HEK293 (cell line): Measurements from ENCODE around the gene CACNA1H.

ENCODE experiments used
- CTCF ChIA-PET: fragments of 350-600 bp; formaldehyde crosslinking; extraction: SDS; loops from one replicate; lab custom pipeline; 2021; ENCODE audit warnings: antibody characterized with exemption; lab: Yijun Ruan, JAX
- POLR2A ChIA-PET: fragments of 300-600 bp; formaldehyde crosslinking; extraction: SDS; loops from one replicate; lab custom pipeline; 2020; ENCODE audit warnings: antibody characterized with exemption, inconsistent platforms; lab: Yijun Ruan, JAX
- H3K27ac ChIP-seq: fragments of 200-500 bp; sonication (Bioruptor generic); 2 replicates; pipeline ENCODE4 v1.5.1; 2014; ENCODE audit warnings: low read depth, low read length, control low read depth, inconsistent platforms; ENCODE audit errors: extremely low read depth
- H3K36me3 ChIP-seq, 2 experiments: fragments of 200-500 bp in 1 of 2; sonication (Bioruptor generic) in 1 of 2; 1 replicate in 1 of 2; 2 replicates in 1 of 2; pipeline ENCODE4 v1.5.1; 2014 to 2017; ENCODE audit warnings: inconsistent platforms in 2 of 2, low read length in 2 of 2; ENCODE audit not compliant: control insufficient read depth in 2 of 2, insufficient read depth in 1 of 2
- H3K4me1 ChIP-seq: fragments of 200-500 bp; sonication (Bioruptor generic); 2 replicates; pipeline ENCODE4 v1.5.1; 2014; ENCODE audit warnings: mild to moderate bottlenecking, low read length, inconsistent platforms; ENCODE audit not compliant: control insufficient read depth, insufficient read depth
- H3K4me3 ChIP-seq: 2 replicates; pipeline ENCODE4 v1.5.1; 2011; ENCODE audit warnings: low read depth, mild to moderate bottlenecking, control low read depth, low read length, moderate library complexity
- H3K9me3 ChIP-seq: fragments of 200-500 bp; sonication (Bioruptor generic); 2 replicates; pipeline ENCODE4 v1.5.1; 2014; ENCODE audit warnings: low read depth, low read length, inconsistent platforms; ENCODE audit not compliant: control insufficient read depth, insufficient read depth
- ATF2 ChIP-seq: fragments of 450-650 bp; formaldehyde crosslinking; IDR thresholded peaks from 2 replicates; pipeline ENCODE4 v1.5.1; 2016; ENCODE audit warnings: missing biosample characterization, missing genetic modification characterization, low read depth
- BCL11B ChIP-seq: fragments of 450-650 bp; formaldehyde crosslinking; IDR thresholded peaks from 2 replicates; pipeline ENCODE4 v1.5.1; 2016; ENCODE audit warnings: low read depth, missing biosample characterization, missing genetic modification characterization
- KLF16 ChIP-seq: fragments of 450-650 bp; formaldehyde crosslinking; IDR thresholded peaks from 2 replicates; pipeline ENCODE4 v1.5.1; 2017; ENCODE audit warnings: missing biosample characterization, missing genetic modification characterization
- MEIS1 ChIP-seq: sonication (generic); formaldehyde crosslinking; IDR thresholded peaks from 2 replicates; pipeline ENCODE4 v1.8.1; 2022; ENCODE audit warnings: missing genetic modification reagents, mild to moderate bottlenecking, borderline replicate concordance
- PATZ1 ChIP-seq: fragments of 450-650 bp; formaldehyde crosslinking; IDR thresholded peaks from 2 replicates; pipeline ENCODE4 v1.5.1; 2016; ENCODE audit warnings: missing biosample characterization, missing genetic modification characterization
- PRDM10 ChIP-seq: fragments of 450-650 bp; formaldehyde crosslinking; IDR thresholded peaks from 2 replicates; pipeline ENCODE4 v1.5.1; 2016; ENCODE audit warnings: missing biosample characterization, missing genetic modification characterization
- TSHZ1 ChIP-seq: fragments of 450-650 bp; formaldehyde crosslinking; IDR thresholded peaks from 2 replicates; pipeline ENCODE4 v1.5.1; 2016; ENCODE audit warnings: missing biosample characterization, missing genetic modification characterization, borderline replicate concordance
- ZFHX2 ChIP-seq: fragments of 450-650 bp; formaldehyde crosslinking; conservative IDR thresholded peaks from 2 replicates; pipeline ENCODE4 v1.5.1; 2016; ENCODE audit warnings: missing biosample characterization, missing genetic modification characterization
- ZNF175 ChIP-seq: fragments of 450-650 bp; formaldehyde crosslinking; IDR thresholded peaks from 2 replicates; pipeline ENCODE4 v1.5.1; 2016; ENCODE audit warnings: missing biosample characterization, missing genetic modification characterization
- ZNF362 ChIP-seq: fragments of 450-650 bp; formaldehyde crosslinking; IDR thresholded peaks from 2 replicates; pipeline ENCODE4 v1.5.1; 2016; ENCODE audit warnings: missing biosample characterization, missing genetic modification characterization
- ZNF654 ChIP-seq: fragments of 450-650 bp; formaldehyde crosslinking; IDR thresholded peaks from 2 replicates; pipeline ENCODE4 v1.5.1; 2016; ENCODE audit warnings: low read depth, missing biosample characterization, missing genetic modification characterization
- ZNF660 ChIP-seq: fragments of 450-650 bp; IDR thresholded peaks from 2 replicates; pipeline ENCODE4 v1.5.1; 2018; ENCODE audit warnings: missing biosample characterization, mild to moderate bottlenecking, missing genetic modification characterization

The CACNA1H gene

GRCh38 chr16:1153480-1154160, 714 bp downstream of the CACNA1H start (continued):
- no peak for TF ChIP-seq TSHZ1
- no peak for TF ChIP-seq ZNF654 (tag by site-specific recombination)
- no peak for TF ChIP-seq KLF16 (tag by site-specific recombination)
- no peak for TF ChIP-seq ZNF362

- ChIA-PET CTCF (interaction anchor here (0.6 kb wide), 1 partner anchor 778 kb away, joined by 3 read pairs; no protein-coding TSS in a partner anchor), POLR2A (no interaction called here)
- H3K36me3 ChIP-seq, result no peaks in the 10 kb centered on the region
- H3K4me1 ChIP-seq, result no peaks in the 10 kb centered on the region
- H3K9me3 ChIP-seq, result no peaks in the 10 kb centered on the region
- TF ChIP-seq PATZ1 (0 out of 2 replicates have a peak, but pooled peaks have one; percentile 21), ATF2 (tag by site-specific recombination) (no peak)
- H3K27ac ChIP-seq, result no peak overlapping the region
- no peak overlapping the region for H3K4me3 ChIP-seq
These were observed 1.5 kb downstream of the CACNA1H start for GRCh38 chr16:1154291-1154886.

GRCh38 chr16:1154887-1155331, 2.0 kb downstream of the CACNA1H start:
- Histone ChIP-seq H3K36me3 (no peaks in the 10 kb centered on the region), H3K27ac (no peak overlapping the region), H3K4me1 (no peaks in the 10 kb centered on the region), H3K4me3 (no peak overlapping the region), H3K9me3 (no peaks in the 10 kb centered on the region)
- TF ChIP-seq ZNF660 (tag by site-specific recombination), result no peak
- TF ChIP-seq PRDM10, result no peak
- TF ChIP-seq ZFHX2 (tag by site-specific recombination), result 0 out of 2 replicates have a peak, but pooled peaks have one; percentile 8
- TF ChIP-seq MEIS1 (CRISPR knock-in tag), result no peak
- TF ChIP-seq ZNF175 (tag by site-specific recombination), result no peak
- TF ChIP-seq BCL11B (tag by site-specific recombination), result no peak
- POLR2A ChIA-PET, result no interaction called here
- CTCF ChIA-PET, result interaction anchor here (0.6 kb wide), 1 partner anchor 777 kb away, joined by 3 read pairs; no protein-coding TSS in a partner anchor
